ENCODE data around the gene ARHGAP24.

The ARHGAP24 gene

DNA sequence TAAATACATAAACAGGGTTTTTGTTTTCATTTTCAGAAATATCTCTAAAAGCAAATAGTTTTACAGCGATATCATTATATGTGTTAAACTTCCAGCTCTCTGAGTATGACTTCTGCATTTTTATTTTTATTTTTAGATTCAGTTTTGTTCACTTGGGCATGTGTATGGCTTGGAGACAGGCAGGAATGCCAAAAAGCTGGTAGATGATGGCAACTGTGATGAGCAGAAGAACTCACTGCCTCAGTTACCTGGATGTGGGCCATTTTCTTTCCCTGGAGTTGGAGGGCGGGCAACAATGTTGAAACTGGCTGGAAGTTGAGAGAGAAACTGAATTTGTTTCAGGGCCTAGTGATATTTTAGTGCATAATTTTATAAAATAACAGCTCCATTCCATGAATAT is 266.4 kb downstream of the ARHGAP24 start:
- DNase-seq (ENCODE audit: low spot score): no peak

GRCh38 chr4:85741921-85742591 is 267.1 kb downstream of the ARHGAP24 start:
- DNase-seq (ENCODE audit: low spot score): no peak

GRCh38 chr4:85744950-85745349 is 270.0 kb downstream of the ARHGAP24 start:
- DNase-seq (ENCODE audit: low spot score): no peak

- no peak for DNase-seq (ENCODE audit: low spot score)
Measured at GRCh38 chr4:85745939-85746338, 271.0 kb downstream of the ARHGAP24 start.

DNA sequence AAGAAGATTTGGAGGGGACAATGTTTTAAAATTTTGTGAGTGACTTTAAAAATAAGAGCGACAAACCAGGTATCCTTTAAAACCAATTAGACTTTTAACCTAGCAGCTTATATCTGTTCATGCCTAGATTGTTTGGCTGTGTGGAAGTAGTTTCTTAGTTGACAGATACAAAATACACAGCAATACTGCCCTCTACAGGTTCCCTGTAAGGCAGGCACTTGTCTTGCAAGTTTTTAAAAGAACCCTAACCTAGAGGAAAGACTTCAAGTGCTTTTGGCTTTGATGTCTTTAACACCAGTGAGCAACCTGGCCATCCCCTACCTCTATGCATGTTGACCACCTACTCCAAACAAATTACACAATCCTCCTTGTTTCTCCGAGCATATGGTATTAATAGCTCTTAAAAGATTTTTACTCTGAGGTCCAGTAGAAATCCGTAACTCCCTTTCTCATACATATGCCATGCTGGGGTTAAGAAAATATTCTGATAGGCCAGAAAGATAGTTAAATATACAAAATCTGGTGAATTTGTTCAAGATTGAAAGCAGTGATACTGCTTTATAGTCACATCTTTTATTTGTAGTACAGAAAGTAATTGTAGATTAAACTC is 273.0 kb downstream of the ARHGAP24 start:
- DNase-seq (ENCODE audit: low spot score): no peak

GRCh38 chr4:85748654-85749053 is 273.7 kb downstream of the ARHGAP24 start:
- no peak for DNase-seq (ENCODE audit: low spot score)

DNA sequence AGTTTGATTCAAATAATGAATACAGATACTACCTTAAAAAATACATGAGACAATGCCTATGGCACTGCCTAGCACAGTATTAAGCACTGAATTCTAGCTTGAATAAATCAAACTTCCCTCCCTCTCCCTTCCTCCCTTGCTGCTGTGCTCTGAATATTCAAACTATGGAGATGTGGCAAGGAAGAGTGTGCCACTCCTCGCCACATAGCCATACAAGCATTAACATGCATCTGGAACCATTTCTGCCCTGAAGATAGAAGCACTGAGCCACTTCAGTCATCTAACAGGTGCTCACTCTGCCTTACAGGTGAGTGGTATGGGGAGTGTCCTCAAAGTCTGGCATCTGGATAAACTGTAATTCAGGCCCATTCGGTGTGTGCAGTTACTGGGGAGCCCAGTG is 276.9 kb downstream of the ARHGAP24 start:
- no peak for DNase-seq (ENCODE audit: low spot score)

DNA sequence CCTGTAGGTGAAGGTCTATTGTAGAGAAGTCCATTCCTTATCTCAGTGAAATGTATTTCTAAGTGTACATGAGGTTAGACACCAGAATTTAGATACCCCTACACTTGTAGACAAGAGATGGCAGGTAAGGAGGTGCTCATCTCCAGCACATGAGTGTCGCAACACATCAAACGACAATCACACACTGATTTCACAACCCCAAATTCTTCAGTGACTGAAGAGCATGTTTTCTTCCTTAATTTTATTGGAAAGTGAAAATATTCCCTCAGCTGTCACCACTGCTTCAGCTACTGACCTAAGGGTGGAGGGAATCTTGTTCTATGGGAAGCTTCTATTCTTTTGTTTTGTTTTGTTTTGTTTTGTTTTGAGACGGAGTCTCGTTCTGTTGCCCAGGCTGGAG is 280.3 kb downstream of the ARHGAP24 start:
- DNase-seq (ENCODE audit: low spot score): no peak

GRCh38 chr4:85756938-85757337 is 282.0 kb downstream of the ARHGAP24 start:
- DNase-seq (ENCODE audit: low spot score): no peak

- no peak for DNase-seq (ENCODE audit: low spot score)
Measured at GRCh38 chr4:85759388-85759787, 284.4 kb downstream of the ARHGAP24 start.

GRCh38 chr4:85760511-85760910 is 285.6 kb downstream of the ARHGAP24 start:
- peak; percentile 74 for DNase-seq (ENCODE audit: low spot score)

DNA sequence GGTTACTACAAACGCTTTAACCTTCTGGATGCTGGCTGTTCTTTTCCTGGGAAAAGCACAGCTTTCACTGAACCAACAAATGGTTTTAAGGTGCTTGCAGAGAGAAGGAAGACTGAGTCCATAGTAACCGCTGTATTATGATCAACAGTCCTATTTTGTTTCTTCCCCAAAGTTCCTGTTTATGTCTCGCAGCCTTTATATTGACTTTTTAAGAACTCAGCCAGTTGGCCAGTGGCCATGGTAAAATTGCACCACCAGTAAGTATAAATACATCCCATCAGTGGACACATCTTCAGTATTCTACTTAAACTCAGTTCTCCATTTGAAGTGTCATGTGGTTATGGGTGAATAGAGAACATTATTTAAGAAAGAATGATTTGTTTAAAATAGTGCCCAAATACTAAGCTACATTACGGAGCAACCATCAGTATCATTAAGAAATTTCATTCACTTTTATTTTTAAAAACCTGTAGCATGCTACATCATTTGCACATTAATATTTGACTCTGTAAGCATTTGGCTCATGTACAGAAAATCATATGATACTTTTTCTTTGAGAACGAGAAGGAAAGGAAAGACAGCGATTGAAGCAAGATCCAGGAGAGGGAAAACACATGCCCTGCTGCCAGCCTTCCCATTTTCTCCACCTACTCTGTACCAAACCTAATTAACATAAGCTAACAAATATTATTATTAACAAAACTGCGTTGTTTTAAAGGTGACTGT is 287.0 kb downstream of the ARHGAP24 start:
- DNase-seq (ENCODE audit: low spot score): no peak

DNA sequence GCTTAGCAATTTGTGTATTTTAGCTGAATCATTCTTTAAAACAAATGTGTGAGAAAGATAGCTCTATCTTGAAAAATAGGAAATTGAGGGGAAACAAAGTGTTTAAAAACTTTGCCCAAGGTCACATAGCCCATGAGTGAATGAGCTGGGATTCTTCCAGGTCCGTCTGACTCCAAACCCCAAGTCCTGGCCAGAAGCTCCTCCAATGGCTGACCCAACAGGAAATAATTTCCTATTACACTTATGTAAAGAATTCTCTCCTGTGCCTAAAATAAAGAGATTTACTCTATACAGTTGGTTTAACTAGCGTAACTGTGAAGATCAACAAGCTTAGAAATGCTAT is 287.6 kb downstream of the ARHGAP24 start:
- no peak for DNase-seq (ENCODE audit: low spot score)

- no peak for DNase-seq (ENCODE audit: low spot score)
Measured at GRCh38 chr4:85763202-85763601, 288.3 kb downstream of the ARHGAP24 start.

- DNase-seq (ENCODE audit: low spot score): no peak
Measured at GRCh38 chr4:85767649-85768048, 292.7 kb downstream of the ARHGAP24 start.

DNA sequence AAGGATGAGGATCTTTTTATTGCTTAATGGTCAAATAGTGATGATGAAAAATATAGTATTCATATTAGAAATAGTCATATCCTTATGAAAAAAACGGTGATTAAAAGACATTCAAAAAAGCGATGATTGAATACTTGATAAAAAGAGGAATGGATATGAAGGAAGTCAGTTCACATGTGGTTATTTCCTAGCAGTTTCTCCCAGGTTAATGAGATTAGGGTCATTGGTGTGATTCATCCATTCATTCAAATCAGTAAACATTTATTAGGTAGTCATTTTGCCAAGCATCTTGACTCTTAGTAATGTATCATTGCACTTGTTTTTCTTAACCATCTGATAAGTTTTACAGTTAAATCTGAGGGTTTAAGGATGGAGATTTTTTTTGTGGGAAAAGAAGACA is 294.1 kb downstream of the ARHGAP24 start:
- no peak for DNase-seq (ENCODE audit: low spot score)

- no peak for DNase-seq (ENCODE audit: low spot score)
Measured at GRCh38 chr4:85772470-85772869, 297.5 kb downstream of the ARHGAP24 start.

DNA sequence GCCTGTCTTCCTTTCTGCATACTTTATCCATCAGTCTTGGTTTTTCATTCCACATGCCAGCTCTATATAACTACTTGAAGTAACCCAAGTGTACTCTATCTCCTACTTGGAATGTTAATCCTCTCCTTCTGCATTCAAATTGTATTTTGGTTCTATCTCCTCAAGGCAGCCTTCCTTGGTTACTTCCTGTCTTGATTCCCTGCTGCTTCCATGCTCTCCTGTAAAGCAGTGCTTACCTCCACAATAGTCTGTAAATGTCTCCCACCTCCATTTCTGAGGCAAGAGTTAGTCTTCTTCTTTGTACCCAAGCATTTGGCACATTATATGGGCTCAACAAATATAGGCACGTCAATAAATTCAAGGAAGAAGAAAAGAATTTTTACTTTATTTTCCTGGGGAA is 298.4 kb downstream of the ARHGAP24 start:
- no peak for DNase-seq (ENCODE audit: low spot score)

GRCh38 chr4:85774000-85774399 is 299.1 kb downstream of the ARHGAP24 start:
- DNase-seq (ENCODE audit: low spot score): no peak

DNA sequence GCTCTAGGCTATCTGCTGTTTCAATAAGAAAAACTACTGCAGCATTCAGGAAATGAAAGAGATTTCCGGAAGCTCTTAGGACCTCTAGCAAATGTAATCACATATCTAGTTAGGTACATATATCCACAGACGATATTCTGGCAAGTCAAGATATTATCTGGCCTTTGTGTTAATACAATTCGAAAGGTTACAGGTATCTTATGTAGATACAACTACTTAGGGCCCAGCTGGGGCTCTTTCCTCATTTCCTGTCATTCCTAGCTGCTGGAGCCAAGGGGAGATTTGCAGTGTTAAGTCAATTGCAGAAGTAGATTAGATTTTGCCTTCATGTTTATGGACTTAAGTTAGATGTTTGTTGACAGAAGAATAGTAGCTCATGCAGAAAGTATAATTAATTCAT is 299.5 kb downstream of the ARHGAP24 start:
- no peak for DNase-seq (ENCODE audit: low spot score)

DNA sequence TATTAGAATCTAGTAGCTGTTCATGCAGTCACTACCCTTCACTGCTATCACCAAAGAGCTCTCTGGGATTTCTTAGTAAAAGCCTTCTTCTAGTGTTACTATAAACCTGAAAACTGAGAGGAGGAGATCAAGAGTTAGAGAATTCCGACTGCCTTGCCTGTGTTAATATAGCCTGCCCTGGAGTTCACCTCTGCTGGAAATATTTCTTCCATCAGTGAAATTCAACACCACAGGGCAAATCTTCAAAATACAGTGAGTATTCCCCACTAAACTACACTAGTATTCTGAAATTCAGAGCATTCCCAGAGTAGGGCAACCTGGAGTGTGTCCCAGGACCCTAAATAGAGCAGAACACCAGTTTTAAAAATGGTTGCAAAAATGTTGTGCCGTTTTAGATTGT is 301.1 kb downstream of the ARHGAP24 start:
- DNase-seq (ENCODE audit: low spot score): no peak

DNA sequence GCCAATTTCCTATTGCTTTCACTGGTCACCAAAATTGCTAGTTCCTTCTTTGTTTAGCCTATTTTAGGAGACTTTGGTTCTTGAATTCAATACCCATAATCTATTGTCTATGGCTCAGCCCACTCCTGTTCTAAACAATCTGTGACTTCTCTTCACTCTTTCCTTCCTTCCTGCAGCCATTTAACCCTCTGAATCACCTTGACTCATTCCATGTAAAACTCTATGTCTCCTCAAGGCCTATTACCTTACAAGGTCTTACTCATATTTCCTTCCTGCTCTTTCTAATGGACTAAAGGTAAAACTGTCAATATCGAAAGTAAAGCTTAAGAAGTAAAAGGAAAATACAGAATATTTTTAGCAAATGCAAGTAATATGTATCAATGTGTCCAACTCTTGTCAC is 301.6 kb downstream of the ARHGAP24 start:
- no peak for DNase-seq (ENCODE audit: low spot score)

- no peak for DNase-seq (ENCODE audit: low spot score)
Measured at GRCh38 chr4:85777908-85778631, 303.1 kb downstream of the ARHGAP24 start.

All from left forelimb (tissue), 1 donor.